Non-pigmented ciliary epithelial cell (primary cell): ENCODE results near the gene ZNF331.

Experiments used
- DNase-seq: peaks from one replicate; pipeline ENCODE4 v3.0.0-alpha.2; 2010; ENCODE audit warnings: low read depth

ZNF331 gene

GRCh38 chr19:53576941-53577653 is 39.2 kb downstream of the ZNF331 start:
- no peak for DNase-seq

DNA sequence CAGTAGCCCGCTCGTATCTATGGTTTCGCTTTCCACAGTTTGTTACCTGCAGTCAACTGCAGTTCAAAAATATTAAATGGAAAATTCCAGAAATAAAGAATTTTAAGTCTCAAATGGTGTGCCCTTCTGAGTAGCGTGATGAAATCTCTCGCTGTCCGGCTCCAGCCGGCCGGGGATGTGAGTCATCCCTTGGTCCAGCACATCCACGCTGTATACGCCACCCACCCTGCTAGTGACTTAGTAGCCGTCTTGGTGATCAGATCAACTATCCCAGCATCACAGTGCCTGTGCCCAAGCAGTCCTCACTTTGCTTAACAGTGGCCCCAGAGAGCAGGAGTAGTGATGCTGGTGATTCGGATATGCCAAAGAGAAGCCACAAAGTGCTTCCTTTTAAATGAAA is 40.0 kb downstream of the ZNF331 start:
- DNase-seq = no peak

DNA sequence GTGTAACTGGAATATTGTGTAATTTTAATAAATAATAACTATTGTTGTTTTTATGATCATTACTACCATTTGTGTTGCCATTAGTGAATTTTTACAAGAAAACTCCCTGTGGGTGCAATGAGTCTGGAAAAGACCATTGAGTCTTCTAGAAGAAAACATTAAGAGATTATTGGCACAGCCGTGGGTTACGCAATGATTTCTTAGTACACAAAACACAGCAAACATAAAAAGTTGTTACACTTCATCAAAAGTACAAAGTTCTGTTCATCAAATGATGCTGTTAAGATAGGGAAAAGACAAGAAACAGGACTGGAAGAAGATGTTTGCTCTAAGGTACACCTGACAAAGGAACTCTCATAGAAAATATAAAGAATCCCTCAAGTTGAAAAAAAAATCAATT is 41.6 kb downstream of the ZNF331 start:
- no peak for DNase-seq

- DNase-seq = no peak
These were observed 43.2 kb downstream of the ZNF331 start for GRCh38 chr19:53580871-53581835.

DNA sequence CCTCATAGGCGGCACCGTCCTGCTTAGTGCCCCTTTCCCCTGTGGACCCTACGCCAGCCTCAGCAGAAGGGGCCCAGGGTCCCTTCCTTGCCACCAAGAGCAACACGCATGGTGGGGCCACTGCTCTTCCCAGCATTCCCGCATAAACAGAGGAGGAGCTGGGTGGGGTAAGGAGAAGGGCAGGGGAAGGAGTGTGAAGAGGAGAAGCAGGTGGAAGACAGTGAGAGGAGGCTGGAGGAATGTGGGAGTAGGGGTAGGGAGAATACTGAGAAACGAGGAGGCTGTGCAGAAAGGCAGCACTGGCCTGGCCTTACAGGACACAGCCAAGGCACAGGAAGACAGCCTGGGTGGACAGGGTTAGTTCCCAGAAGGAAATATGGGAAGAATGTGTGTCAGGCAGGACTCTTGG is 43.9 kb downstream of the ZNF331 start:
- no peak for DNase-seq

- DNase-seq = no peak
These were observed 45.2 kb downstream of the ZNF331 start for GRCh38 chr19:53583181-53583580.

GRCh38 chr19:53586277-53586691 is 48.3 kb downstream of the ZNF331 start:
- no peak for DNase-seq

- no peak for DNase-seq
These were observed 57.0 kb downstream of the ZNF331 start for GRCh38 chr19:53594811-53595509.

DNA sequence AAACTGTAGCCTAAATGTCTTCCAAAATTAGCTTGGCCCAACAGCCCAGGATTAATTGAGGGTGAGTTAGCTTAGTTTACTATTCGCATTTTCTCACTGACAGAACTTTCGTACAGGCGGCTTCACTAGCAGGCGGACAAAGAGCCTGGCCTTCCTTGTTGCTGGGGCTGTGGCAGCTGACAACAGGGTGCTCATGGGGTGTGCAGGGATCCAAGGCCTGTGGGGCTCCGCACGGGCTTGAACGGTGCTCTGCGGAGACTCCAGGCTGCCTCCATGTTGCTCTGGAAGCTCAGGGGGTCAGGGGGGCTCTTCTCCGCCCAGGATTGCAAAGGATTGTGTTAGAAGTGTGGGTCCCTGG is 57.5 kb downstream of the ZNF331 start:
- no peak for DNase-seq

- no peak for DNase-seq
These were observed 58.1 kb downstream of the ZNF331 start for GRCh38 chr19:53596056-53596455.

GRCh38 chr19:53597023-53597422 is 59.1 kb downstream of the ZNF331 start:
- DNase-seq = no peak

DNA sequence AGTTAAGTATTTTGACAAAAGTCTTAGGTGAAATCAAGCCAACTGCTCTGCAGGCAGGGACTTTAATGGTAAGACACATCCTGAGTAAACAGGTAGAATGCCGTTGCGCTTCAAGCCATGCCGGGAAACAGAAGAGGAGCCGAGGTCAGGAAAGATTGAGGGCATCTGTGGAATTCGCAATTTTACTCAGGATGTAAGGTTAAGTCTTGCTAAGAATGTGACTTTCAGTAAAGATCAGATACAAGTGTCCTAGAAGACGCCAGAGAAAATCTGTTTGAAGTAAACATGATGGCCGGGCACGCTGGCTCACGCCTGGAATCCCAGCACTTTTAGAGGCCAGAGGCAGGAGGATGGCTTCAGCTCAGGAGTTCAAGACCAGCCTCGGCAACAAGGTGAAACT is 60.4 kb downstream of the ZNF331 start:
- DNase-seq = no peak

GRCh38 chr19:53600217-53600616 is 62.3 kb downstream of the ZNF331 start:
- no peak for DNase-seq

DNA sequence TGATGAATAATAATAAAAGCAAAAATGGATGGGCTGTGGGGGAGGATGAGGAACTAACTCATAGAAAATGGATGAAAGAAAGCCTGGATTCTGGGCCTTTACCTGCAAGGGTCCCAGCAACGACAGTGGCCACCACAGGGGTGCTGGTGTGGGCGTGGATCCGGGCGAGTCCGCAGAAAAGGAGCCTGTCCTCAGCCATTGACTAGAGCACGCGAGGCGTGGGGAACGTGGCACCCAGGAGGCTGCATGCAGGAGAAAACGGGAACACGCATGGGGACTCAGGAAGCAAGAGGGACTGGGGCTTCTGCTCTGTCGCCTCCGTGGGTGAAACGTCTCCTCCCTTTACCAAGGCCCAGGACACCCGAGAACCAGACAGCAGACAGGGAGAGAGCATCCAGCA is 68.1 kb downstream of the ZNF331 start:
- no peak for DNase-seq

GRCh38 chr19:53608381-53608780 is 70.4 kb downstream of the ZNF331 start:
- no peak for DNase-seq

GRCh38 chr19:53612762-53613526 is 75.0 kb downstream of the ZNF331 start:
- no peak for DNase-seq

DNA sequence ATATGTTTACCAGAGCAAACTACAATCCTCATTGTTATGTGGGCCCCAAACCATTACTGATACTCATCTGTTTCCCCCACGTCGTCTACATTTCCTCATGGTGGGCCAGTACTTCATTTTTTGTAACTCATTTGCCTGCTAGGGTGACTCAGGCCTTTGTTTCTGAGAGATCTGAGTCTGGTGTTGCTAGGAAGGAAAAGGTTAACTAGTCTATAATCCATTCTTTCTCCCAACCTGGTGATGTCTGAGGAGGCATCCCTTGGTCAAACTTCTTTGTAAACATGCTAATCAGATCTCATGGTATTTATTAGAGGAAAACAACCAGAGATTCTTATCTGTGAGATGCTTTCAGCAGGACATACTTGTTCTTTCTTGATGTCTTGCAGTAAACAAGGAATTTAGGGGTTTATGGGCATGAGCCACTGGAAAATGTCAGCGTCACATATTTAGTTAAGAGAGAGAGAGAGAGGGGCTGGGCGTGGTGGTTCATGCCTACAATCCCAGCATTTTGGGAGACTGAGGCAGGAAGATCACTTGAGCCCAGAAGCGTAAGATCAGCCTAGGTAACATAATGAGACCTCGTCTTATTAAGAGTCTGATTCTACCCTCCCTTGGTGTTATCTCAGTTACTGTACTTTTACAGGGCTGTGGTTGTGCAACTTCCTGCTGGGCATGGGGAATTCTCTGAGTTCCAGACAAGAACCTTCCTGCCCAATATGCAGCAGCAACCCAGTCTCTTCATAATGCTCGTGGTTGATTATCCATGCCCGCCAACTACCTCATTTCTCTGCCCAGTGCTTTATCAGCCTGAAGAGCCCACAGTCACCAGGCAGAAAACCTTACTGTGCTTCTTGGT is 84.2 kb downstream of the ZNF331 start:
- no peak for DNase-seq

DNA sequence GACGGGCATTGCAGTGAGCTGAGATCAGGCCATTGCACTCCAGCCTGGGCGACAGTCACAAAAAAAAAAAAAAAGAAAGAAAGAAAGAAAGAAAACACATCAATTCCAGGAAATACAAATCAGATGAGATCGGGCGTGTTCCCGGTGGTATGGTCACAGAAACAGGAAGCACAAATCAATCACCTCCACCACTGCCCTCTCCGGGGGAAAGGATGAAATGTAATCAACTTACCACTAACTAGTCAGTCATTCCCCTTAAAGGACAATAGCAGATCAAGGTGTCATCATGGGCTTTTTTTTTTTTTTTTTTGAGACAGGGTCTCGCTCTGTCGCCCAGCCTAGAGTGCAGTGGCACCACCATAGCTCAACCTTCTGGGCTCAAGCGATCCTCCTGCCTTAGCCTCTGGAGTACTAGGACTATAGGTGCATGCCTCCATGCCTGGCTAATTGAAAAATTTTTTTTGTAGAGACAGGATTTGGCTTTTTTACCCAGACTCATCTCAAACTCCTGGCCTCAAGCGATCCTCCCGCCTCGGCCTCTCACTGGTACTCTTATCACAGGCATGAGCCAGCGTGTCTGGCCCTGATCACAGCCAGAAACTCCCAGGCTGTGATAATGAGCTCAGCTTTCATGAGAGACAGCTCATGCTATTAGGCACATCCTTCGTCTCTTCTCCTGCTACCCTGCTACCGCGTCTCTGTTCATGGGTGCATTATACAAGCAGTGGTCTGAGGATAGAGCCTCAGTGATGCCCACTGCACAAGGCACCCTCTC is 87.0 kb downstream of the ZNF331 start:
- no peak for DNase-seq

GRCh38 chr19:53626486-53626885 is 88.5 kb downstream of the ZNF331 start:
- DNase-seq = no peak

DNA sequence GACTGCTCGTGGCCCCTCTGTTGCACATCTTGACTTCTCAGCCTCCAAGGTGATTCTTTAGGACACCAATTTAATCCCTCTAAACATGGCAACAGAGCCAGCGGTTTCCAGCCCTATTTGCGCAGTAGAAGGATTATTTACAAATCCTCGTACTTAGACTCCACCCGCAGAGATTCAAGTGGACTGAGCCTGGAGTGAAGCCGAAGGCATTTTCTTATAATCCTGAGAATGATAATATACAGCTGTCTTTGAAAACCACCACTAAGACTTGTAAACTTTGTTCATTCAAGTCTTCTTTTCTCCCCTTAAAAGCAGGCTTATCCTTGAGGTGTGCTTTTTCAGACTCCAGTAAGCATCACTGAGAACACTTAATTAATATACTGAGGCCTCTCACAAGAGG is 89.0 kb downstream of the ZNF331 start:
- no peak for DNase-seq
